H1 (cell line): ENCODE data around the gene GPC4. TPM values are rescaled to one million over a fixed set of nuclear protein-coding genes. Genes with fewer than 3 reads are reported as not detected.

ENCODE experiments used
- CTCF ChIA-PET: fragments of 300-600 bp; sonication (Branson Sonifier 250); formaldehyde crosslinking; loops from one replicate; lab custom pipeline; 2021; ENCODE audit not compliant: partially characterized antibody; lab: Charles Lee
- POLR2A ChIA-PET: fragments of 300-600 bp; sonication (Branson Sonifier 250); formaldehyde crosslinking; loops from one replicate; lab custom pipeline; 2021; ENCODE audit warnings: inconsistent platforms; ENCODE audit not compliant: partially characterized antibody; lab: Charles Lee
- DNase-seq, 2 experiments: peaks; one replicate each; pipeline versions ENCODE4 v3.0.0 to v3.0.0-alpha.2; 2010 to 2022; ENCODE audit warnings: low spot score in 2 of 2, low read depth in 1 of 2, mixed read lengths in 1 of 2
- FAIRE-seq: peaks from 2 replicates; lab custom pipeline; 2011; peaks lifted over from hg19 to GRCh38; lab: Jason Lieb, UNC
- H2AFZ ChIP-seq: 2 replicates; pipeline ENCODE4 v1.8.1; 2012; ENCODE audit warnings: low read length, inconsistent platforms
- H2AK5ac ChIP-seq: 2 replicates; pipeline ENCODE4 v1.6.1; 2013; ENCODE audit warnings: low read depth, low read length
- H2BK120ac ChIP-seq: replicated peaks from 2 replicates; pipeline ENCODE3; 2013; ENCODE audit warnings: low read depth, low read length, inconsistent platforms
- H2BK12ac ChIP-seq: 2 replicates; pipeline ENCODE4 v1.6.1; 2013; ENCODE audit warnings: low read depth, low read length
- H2BK15ac ChIP-seq: 2 replicates; pipeline ENCODE4 v1.6.1; 2013; ENCODE audit warnings: low read length
- H2BK20ac ChIP-seq: 2 replicates; pipeline ENCODE4 v1.6.1; 2013; ENCODE audit warnings: low read length
- H2BK5ac ChIP-seq: 2 replicates; pipeline ENCODE4 v1.6.1; 2013; ENCODE audit warnings: low read depth, low read length
- H3K14ac ChIP-seq: 2 replicates; pipeline ENCODE4 v1.6.1; 2013; ENCODE audit warnings: inconsistent platforms; ENCODE audit not compliant: insufficient read length
- H3K18ac ChIP-seq: 2 replicates; pipeline ENCODE4 v1.6.1; 2013; ENCODE audit warnings: low read length; ENCODE audit errors: extremely low read depth
- H3K23ac ChIP-seq: 2 replicates; pipeline ENCODE4 v1.6.1; 2013; ENCODE audit warnings: inconsistent platforms; ENCODE audit not compliant: insufficient read length
- H3K23me2 ChIP-seq: 2 replicates; pipeline ENCODE4 v1.6.1; 2013; ENCODE audit warnings: low read depth, low read length
- H3K27ac ChIP-seq: 2 replicates; pipeline ENCODE4 v1.6.1; 2011; ENCODE audit warnings: low read depth, low read length, inconsistent platforms
- H3K27me3 ChIP-seq, 4 experiments: replicated peaks in 1 of 4; 1 replicate in 1 of 4; 2 replicates in 3 of 4; pipeline versions ENCODE4 v1.6.1 to v1.8.1; 2011 to 2013; ENCODE audit warnings: low read length in 3 of 4, mild to moderate bottlenecking in 3 of 4, inconsistent platforms in 2 of 4, mixed read lengths in 2 of 4, moderate library complexity in 1 of 4; ENCODE audit not compliant: control insufficient read depth in 3 of 4, insufficient read depth in 3 of 4; ENCODE audit errors: extremely low read depth in 1 of 4
- H3K36me3 ChIP-seq, 4 experiments: 2 replicates each; pipeline versions ENCODE4 v1.6.1 to v1.8.1; 2011 to 2013; ENCODE audit warnings: mild to moderate bottlenecking in 4 of 4, low read length in 3 of 4, moderate library complexity in 2 of 4, control low read depth in 1 of 4, inconsistent platforms in 1 of 4; ENCODE audit not compliant: insufficient read depth in 4 of 4, control insufficient read depth in 2 of 4
- H3K4ac ChIP-seq: replicated peaks from 2 replicates; pipeline ENCODE3; 2013; ENCODE audit warnings: low read length, low read depth, mixed read lengths, inconsistent platforms; ENCODE audit not compliant: insufficient read length
- H3K4me1 ChIP-seq, 4 experiments: replicated peaks in 1 of 4; 1 replicate in 1 of 4; 2 replicates in 3 of 4; pipeline versions ENCODE4 v1.6.1 to v1.8.1; 2011 to 2013; ENCODE audit warnings: low read length in 3 of 4, inconsistent platforms in 2 of 4, mixed read lengths in 1 of 4; ENCODE audit not compliant: insufficient read depth in 4 of 4, control insufficient read depth in 3 of 4
- H3K4me2 ChIP-seq, 2 experiments: 2 replicates each; pipeline versions ENCODE4 v1.6.1 to v1.8.1; 2011 to 2013; ENCODE audit warnings: low read depth in 2 of 2, low read length in 2 of 2, control low read depth in 1 of 2, inconsistent platforms in 1 of 2, mild to moderate bottlenecking in 1 of 2; ENCODE audit not compliant: insufficient read depth in 1 of 2
- H3K4me3 ChIP-seq, 4 experiments: fragments of 200-600, 300-600 bp in 1 of 4; sonication (generic), shearing (Covaris generic), sonication (Bioruptor Twin) in 1 of 4; 2 replicates each; pipeline versions ENCODE4 v1.5.1 to v1.8.1; 2011 to 2016; ENCODE audit warnings: low read length in 4 of 4, low read depth in 3 of 4, control low read depth in 2 of 4, inconsistent platforms in 2 of 4, mild to moderate bottlenecking in 2 of 4, mixed read lengths in 1 of 4, moderate library complexity in 1 of 4; ENCODE audit not compliant: insufficient read depth in 2 of 4; ENCODE audit errors: extremely low read depth in 1 of 4
- H3K56ac ChIP-seq: replicated peaks from 2 replicates; pipeline ENCODE3; 2013; ENCODE audit warnings: low read depth, mild to moderate bottlenecking, mixed read lengths, low read length, inconsistent platforms; ENCODE audit not compliant: insufficient read length
- H3K79me1 ChIP-seq: 2 replicates; pipeline ENCODE4 v1.6.1; 2013; ENCODE audit warnings: low read depth, low read length, control low read depth
- H3K79me2 ChIP-seq, 2 experiments: 2 replicates each; pipeline versions ENCODE4 v1.6.1 to v1.8.1; 2012 to 2013; ENCODE audit warnings: low read length in 2 of 2, mild to moderate bottlenecking in 2 of 2, inconsistent platforms in 1 of 2; ENCODE audit not compliant: insufficient read depth in 2 of 2, control insufficient read depth in 1 of 2
- H3K9ac ChIP-seq, 4 experiments: replicated peaks in 1 of 4; 1 replicate in 1 of 4; 2 replicates in 3 of 4; pipeline versions ENCODE4 v1.6.1 to v1.8.1; 2011 to 2013; ENCODE audit warnings: low read depth in 3 of 4, low read length in 3 of 4, control low read depth in 2 of 4, mild to moderate bottlenecking in 2 of 4, moderate library complexity in 2 of 4, inconsistent platforms in 1 of 4; ENCODE audit errors: extremely low read depth in 1 of 4
- H3K9me3 ChIP-seq, 2 experiments: 2 replicates each; pipeline versions ENCODE4 v1.6.1 to v1.8.1; 2012 to 2013; ENCODE audit warnings: mild to moderate bottlenecking in 2 of 2, moderate library complexity in 2 of 2, control low read depth in 1 of 2, inconsistent platforms in 1 of 2, low read depth in 1 of 2, low read length in 1 of 2, mixed read lengths in 1 of 2; ENCODE audit not compliant: insufficient read depth in 2 of 2
- H4K20me1 ChIP-seq, 2 experiments: replicated peaks in 1 of 2; 2 replicates each; pipeline versions ENCODE3 to v1.8.1; 2011 to 2013; ENCODE audit warnings: inconsistent platforms in 2 of 2, low read length in 2 of 2, mild to moderate bottlenecking in 1 of 2; ENCODE audit not compliant: insufficient read depth in 2 of 2, control insufficient read depth in 1 of 2
- H4K5ac ChIP-seq: 2 replicates; pipeline ENCODE4 v1.6.1; 2013; ENCODE audit warnings: low read length, low read depth, mixed read lengths, inconsistent platforms; ENCODE audit not compliant: insufficient read length
- H4K8ac ChIP-seq: 2 replicates; pipeline ENCODE4 v1.8.0; 2013; ENCODE audit warnings: mild to moderate bottlenecking, moderate library complexity, low read length, inconsistent platforms; ENCODE audit not compliant: insufficient read depth; ENCODE audit errors: extremely low read depth
- H4K91ac ChIP-seq: replicated peaks from 2 replicates; pipeline ENCODE3; 2013; ENCODE audit warnings: low read length, mixed read lengths, inconsistent platforms; ENCODE audit not compliant: insufficient read length
- BRCA1 ChIP-seq: IDR thresholded peaks from 2 replicates; pipeline ENCODE4 v1.6.1; 2012; ENCODE audit warnings: low read depth, low read length, improper control_type of control experiment
- CTBP2 ChIP-seq: IDR thresholded peaks from 2 replicates; pipeline ENCODE4 v1.7.0; 2011; ENCODE audit warnings: borderline replicate concordance, mild to moderate bottlenecking, moderate library complexity, mixed read lengths, low read length; ENCODE audit not compliant: insufficient read depth, insufficient read length
- MAFK ChIP-seq: IDR thresholded peaks from 2 replicates; pipeline ENCODE4 v1.6.1; 2012; ENCODE audit warnings: low read depth, mild to moderate bottlenecking, improper control_type of control experiment, low read length
- POLR2AphosphoS5 ChIP-seq: IDR thresholded peaks from 2 replicates; pipeline ENCODE4 v1.6.1; 2011; ENCODE audit warnings: low read depth, low read length
- RFX5 ChIP-seq: IDR thresholded peaks from 2 replicates; pipeline ENCODE4 v1.6.1; 2011; ENCODE audit warnings: low read depth, low read length, improper control_type of control experiment, borderline replicate concordance
- SRF ChIP-seq: IDR thresholded peaks from 2 replicates; pipeline ENCODE4 v1.6.1; 2011; ENCODE audit warnings: mild to moderate bottlenecking, low read depth, low read length, moderate library complexity
- TAF1 ChIP-seq: IDR thresholded peaks from 2 replicates; pipeline ENCODE4 v1.6.1; 2011; ENCODE audit warnings: mild to moderate bottlenecking, low read depth, low read length
- TCF12 ChIP-seq: IDR thresholded peaks from 2 replicates; pipeline ENCODE4 v1.6.1; 2011; ENCODE audit warnings: low read depth, mild to moderate bottlenecking, low read length
- polyA plus RNA-seq, 7 experiments: library from polyadenylated mRNA; depleted of rRNA in 3 of 7; stranded (reverse) in 5 of 7; unstranded in 2 of 7; fragments of >200 nt in 5 of 7; fragments of 200-250 nt in 2 of 7; gene quantifications; 1 replicate in 5 of 7; 2 replicates in 1 of 7; 4 replicates in 1 of 7; pipeline versions ENCODE4 v1.2.1 to v1.2.3, GENCODE V29; 2011 to 2013; ENCODE audit warnings: missing spikeins in 2 of 7, mixed read lengths in 2 of 7
- total RNA-seq: library from RNA; stranded (reverse); fragmentation: NEBNext Ultra II Directional; extraction: Animal tissue kit (Norgen Biotek cat#: 25700); gene quantifications from 2 replicates; pipeline ENCODE4 v1.2.1, GENCODE V29; 2021

Gene GPC4
- total and polyA plus RNA-seq, 2 of the 8 experiments (the other 6 are each of a cell fraction or from before 2014, with no cell fraction given), result 46.8 to 230 TPM

DNA sequence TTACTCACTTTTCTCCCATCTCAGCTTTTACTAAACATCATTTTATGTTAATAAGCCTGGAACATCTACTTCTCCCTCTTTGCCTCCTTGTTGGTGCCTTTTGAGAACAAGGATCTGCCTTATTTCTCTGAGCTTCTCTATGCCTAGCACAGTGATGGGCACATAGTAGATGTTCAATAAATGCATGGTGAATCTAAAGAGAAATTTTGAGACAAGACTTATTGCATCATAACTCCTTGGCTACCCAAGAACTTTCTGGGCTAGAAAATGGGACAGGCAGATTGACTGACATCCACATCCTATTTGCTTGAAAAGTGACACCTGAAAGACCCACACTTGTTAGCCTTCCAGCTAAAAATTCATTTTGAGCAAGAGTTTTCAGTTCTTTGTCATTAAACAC is 109.9 kb downstream of the GPC4 start:
- no peak overlapping the region for H3K14ac ChIP-seq
- H3K79me1 ChIP-seq, result no peaks in the 10 kb centered on the region
- no peak for DNase-seq
- H2AK5ac ChIP-seq, result no peak overlapping the region
- TF ChIP-seq POLR2AphosphoS5 (no peak), CTBP2 (no peak), MAFK (no peak), BRCA1 (no peak), TAF1 (no peak), RFX5 (no peak), SRF (no peak), TCF12 (no peak)
- no peaks in the 10 kb centered on the region for H3K9me3 ChIP-seq
- H3K4ac ChIP-seq, result no peak overlapping the region
- H3K27ac ChIP-seq, result no peak overlapping the region; the same call in 1 of the 2 replicates
- H4K8ac ChIP-seq, result no peak overlapping the region
- no peak overlapping the region for H2BK15ac ChIP-seq
- peaks cover 0 to 16% of the 10 kb centered on the region in 2 experiments; a peak in 1 of 4 replicates for H3K79me2 ChIP-seq
- H3K4me2 ChIP-seq, result no peak overlapping the region
- no peak for FAIRE-seq
- H4K20me1 ChIP-seq, result no peaks in the 10 kb centered on the region
- no peak overlapping the region for H3K9ac ChIP-seq
- no peak overlapping the region for H2BK5ac ChIP-seq
- no peaks in the 10 kb centered on the region for H3K23me2 ChIP-seq
- no peak overlapping the region for H2BK120ac ChIP-seq
- peaks cover 6 to 55% (median 39%) of the 10 kb centered on the region in 4 experiments for H3K36me3 ChIP-seq
- no peak overlapping the region for H3K23ac ChIP-seq
- H2AFZ ChIP-seq, result no peak overlapping the region
- ChIA-PET CTCF (no interaction called here), POLR2A (no interaction called here)
- no peak overlapping the region for H3K18ac ChIP-seq
- H3K56ac ChIP-seq, result no peak overlapping the region
- no peaks in the 10 kb centered on the region for H3K27me3 ChIP-seq
- H4K91ac ChIP-seq, result no peak overlapping the region
- no peak overlapping the region for H2BK12ac ChIP-seq
- no peak overlapping the region for H3K4me3 ChIP-seq
- peaks cover 2 to 13% (median 8%) of the 10 kb centered on the region in 4 experiments; a peak in 6 of 7 replicates for H3K4me1 ChIP-seq
- no peak overlapping the region for H4K5ac ChIP-seq
- no peak overlapping the region for H2BK20ac ChIP-seq
